ENCODE data around the gene TMEM163. TPM values are rescaled to one million over a fixed set of nuclear protein-coding genes. Genes with fewer than 3 reads are reported as not detected.

Gene TMEM163
- total RNA-seq, 1 experiment from 2014 or later: 0.94 TPM

DNA sequence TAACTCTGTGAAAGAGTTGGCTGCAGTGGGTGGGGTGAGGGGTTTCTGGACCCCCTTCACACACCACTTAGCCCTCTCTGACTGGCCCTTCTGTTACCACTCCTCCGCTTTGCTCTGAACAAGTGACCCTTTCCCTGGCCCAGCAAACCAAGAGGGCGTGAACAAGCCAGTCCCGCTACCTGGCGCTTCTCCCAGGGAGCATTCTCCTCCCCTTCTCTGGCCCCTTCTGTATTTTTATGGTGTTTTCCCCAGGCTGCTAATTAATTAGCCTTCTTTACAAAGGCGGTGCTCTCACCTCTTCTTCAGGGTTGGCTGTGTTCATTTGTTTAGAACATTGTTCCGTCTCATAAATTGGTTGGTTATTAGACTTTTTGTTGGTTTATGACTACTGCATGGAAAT lies 284.8 kb downstream of the TMEM163 start:
- DNase-seq (ENCODE audit: low spot score) (no peak), ATAC-seq (no peak)
- Mint-ChIP-seq H3K36me3 (peaks cover 4% of the 10 kb centered on the region; the same call in 1 of the 2 replicates), H3K27ac (no peak overlapping the region), H3K4me1 (peaks cover 17% of the 10 kb centered on the region), H3K9me3 (no peaks in the 10 kb centered on the region), H3K4me3 (no peak overlapping the region), H3K27me3 (ENCODE audit: low read depth) (peaks cover 55% of the 10 kb centered on the region)
- ChIA-PET CTCF (interaction anchor here (4.1 kb wide), 1 partner anchor 17 kb away, joined by 26 read pairs; no protein-coding TSS in a partner anchor), POLR2A (no interaction called here)
- TF ChIP-seq TP53 (CRISPR knock-in tag; IDR thresholded peaks at IDR 0.05): no peak
- no peak for TF ChIP-seq EMX1 (CRISPR knock-in tag; IDR thresholded peaks at IDR 0.05)
- TF ChIP-seq IRF2 (CRISPR knock-in tag; IDR thresholded peaks at IDR 0.05; ENCODE audit: borderline replicate concordance, low read depth): no peak

DNA sequence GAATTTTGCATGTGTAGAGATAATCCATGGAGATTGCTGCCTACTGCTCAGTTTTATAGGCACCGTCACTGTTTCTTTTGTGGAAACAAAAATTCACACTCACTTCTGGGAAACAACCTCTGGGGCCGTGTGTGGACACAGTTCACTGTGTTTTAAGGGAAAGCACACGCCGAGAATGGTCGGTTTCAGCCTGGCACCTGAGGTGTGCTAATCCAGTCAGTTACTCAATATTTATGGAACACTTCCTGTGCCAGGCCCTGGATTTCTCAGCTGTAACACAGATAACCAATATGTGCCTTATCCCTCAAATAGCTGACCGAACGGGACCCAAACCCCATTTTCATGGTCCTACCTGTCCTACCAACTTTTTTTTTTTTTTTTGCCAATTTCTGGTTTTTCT lies 285.3 kb downstream of the TMEM163 start:
- Mint-ChIP-seq H3K4me1 (peaks cover 17% of the 10 kb centered on the region), H3K9me3 (no peaks in the 10 kb centered on the region), H3K4me3 (no peak overlapping the region), H3K27ac (no peak overlapping the region), H3K36me3 (peaks cover 4% of the 10 kb centered on the region), H3K27me3 (ENCODE audit: low read depth) (peaks cover 58% of the 10 kb centered on the region)
- no peak for ATAC-seq
- CTCF ChIA-PET: interaction anchor here (0.6 to 4.1 kb wide), 2 partner anchors 17 to 279 kb away, joined by 3 to 26 read pairs; no protein-coding TSS in a partner anchor
- TF ChIP-seq ZNF219 (CRISPR knock-in tag; IDR thresholded peaks at IDR 0.05; ENCODE audit: borderline replicate concordance): no peak
- TF ChIP-seq, protein P1, sequence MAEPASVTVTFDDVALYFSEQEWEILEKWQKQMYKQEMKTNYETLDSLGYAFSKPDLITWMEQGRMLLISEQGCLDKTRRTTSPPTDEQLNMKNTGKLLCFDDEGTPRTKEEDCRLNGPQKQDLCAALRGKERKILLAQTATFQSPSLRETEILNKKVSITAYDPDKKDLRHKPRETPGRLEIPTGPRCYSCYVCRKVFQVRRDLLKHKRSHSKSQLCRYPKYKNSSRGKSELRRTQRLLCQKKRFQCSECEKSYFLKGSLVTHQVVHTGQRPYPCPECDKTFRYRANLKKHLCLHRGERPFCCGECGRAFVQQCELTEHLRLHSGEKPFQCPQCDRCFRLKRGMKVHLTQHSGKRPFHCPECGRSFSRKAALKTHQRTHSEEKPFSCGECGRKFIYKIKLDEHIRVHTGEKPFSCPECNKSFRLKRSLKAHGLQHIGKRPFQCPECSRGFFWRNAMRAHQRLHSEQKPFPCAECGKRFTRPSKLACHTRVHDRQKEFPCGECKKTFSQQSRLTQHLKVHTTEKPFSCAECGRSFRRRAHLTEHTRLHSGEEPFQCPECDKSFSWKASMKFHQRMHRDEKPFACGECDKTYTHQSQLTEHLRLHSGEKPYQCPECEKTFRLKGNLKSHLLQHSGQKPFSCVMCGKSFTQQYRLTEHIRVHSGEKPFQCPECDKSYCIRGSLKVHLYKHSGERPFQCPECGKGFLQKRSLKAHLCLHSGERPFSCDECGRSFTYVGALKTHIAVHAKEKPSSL (CRISPR knock-in tag; conservative IDR thresholded peaks at IDR 0.05): no peak
- DNase-seq (ENCODE audit: low spot score): no peak
- POLR2A ChIA-PET: no interaction called here

DNA sequence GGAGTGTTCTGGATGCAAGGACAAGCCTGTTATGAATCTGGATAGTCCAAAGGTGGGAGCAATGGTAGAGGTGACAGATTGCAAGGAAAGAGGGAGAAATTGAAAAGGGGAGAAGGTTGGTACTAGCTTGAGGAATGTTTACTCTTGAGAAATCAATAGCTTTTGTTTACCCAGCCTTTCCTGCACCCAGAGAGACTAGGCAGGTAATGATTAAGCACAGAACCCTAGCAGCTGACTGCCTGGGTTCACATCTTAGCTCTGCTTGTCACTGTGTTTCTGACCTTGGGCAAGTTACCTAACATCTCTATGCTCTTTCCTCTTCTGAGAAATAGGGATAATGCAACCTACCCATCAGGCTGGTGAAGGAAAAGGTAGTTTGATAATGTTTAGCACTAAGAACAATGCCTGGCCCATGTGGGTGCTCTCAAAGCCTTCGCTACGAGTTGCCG lies 286.3 kb downstream of the TMEM163 start:
- Mint-ChIP-seq H3K9me3 (no peaks in the 10 kb centered on the region), H3K4me3 (no peak overlapping the region), H3K4me1 (peaks cover 17% of the 10 kb centered on the region), H3K27ac (no peak overlapping the region), H3K36me3 (peaks cover 6% of the 10 kb centered on the region), H3K27me3 (ENCODE audit: low read depth) (peaks cover 59% of the 10 kb centered on the region)
- POLR2A ChIA-PET: interaction anchor here (0.6 kb wide), 1 partner anchor 617 kb away, joined by 4 read pairs; no protein-coding TSS in a partner anchor
- no peak for DNase-seq (ENCODE audit: low spot score)
- CTCF ChIA-PET: interaction anchor here (0.8 to 5.1 kb wide), 4 partner anchors 19 to 314 kb away, joined by 3 to 35 read pairs (median 4); no protein-coding TSS in a partner anchor
- TF ChIP-seq NR2C2 (CRISPR knock-in tag; IDR thresholded peaks at IDR 0.05): no peak
- no peak for TF ChIP-seq GRHL2 (CRISPR knock-in tag; IDR thresholded peaks at IDR 0.05; ENCODE audit: insufficient replicate concordance, severe bottlenecking)
- TF ChIP-seq TCF7 (CRISPR knock-in tag; IDR thresholded peaks at IDR 0.05; ENCODE audit: low read depth): no peak
- TF ChIP-seq, protein P2, sequence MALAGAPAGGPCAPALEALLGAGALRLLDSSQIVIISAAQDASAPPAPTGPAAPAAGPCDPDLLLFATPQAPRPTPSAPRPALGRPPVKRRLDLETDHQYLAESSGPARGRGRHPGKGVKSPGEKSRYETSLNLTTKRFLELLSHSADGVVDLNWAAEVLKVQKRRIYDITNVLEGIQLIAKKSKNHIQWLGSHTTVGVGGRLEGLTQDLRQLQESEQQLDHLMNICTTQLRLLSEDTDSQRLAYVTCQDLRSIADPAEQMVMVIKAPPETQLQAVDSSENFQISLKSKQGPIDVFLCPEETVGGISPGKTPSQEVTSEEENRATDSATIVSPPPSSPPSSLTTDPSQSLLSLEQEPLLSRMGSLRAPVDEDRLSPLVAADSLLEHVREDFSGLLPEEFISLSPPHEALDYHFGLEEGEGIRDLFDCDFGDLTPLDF (CRISPR knock-in tag; IDR thresholded peaks at IDR 0.05): no peak
- TF ChIP-seq GABPB1 (CRISPR knock-in tag; IDR thresholded peaks at IDR 0.05): peak; percentile 86
- no peak for ATAC-seq

DNA sequence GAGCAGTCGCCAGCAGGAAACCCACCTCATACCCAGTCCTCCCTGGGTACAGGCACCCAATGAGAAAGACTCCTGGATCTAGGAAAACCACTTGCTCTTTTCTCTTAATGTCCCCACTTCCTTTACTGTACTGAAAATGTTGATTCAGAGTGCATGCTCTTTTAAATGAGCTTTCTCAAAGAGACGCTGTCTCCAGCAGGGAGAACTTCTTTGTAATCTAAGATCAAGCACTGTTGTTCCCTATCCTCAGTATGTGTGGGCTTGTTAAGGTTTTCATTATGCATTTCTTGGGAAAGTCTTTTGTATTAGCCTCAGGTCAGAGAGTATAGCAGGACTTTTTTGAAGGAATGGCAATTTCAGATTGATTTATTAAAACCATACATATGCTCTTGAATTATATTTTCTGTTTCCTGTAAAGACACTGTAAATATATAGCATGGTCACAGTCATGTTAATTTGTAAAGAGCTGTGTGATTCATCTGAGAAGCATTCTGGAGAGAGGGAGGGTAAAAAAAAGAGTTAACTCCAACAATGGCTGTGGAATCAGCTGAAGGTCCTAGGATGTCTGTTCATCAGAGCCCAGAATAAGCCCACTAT lies 286.9 kb downstream of the TMEM163 start:
- peak; percentile 84 for ATAC-seq
- POLR2A ChIA-PET: no interaction called here
- Mint-ChIP-seq H3K27ac (no peak overlapping the region), H3K27me3 (ENCODE audit: low read depth) (peaks cover 59% of the 10 kb centered on the region), H3K9me3 (no peaks in the 10 kb centered on the region), H3K4me3 (no peak overlapping the region), H3K36me3 (peaks cover 6% of the 10 kb centered on the region), H3K4me1 (peaks cover 17% of the 10 kb centered on the region)
- TF ChIP-seq FOXJ3 (CRISPR knock-in tag; IDR thresholded peaks at IDR 0.05; ENCODE audit: borderline replicate concordance) (no peak), IRF2 (CRISPR knock-in tag; IDR thresholded peaks at IDR 0.05; ENCODE audit: borderline replicate concordance, low read depth) (no peak), NFYB (CRISPR knock-in tag; conservative IDR thresholded peaks at IDR 0.05; ENCODE audit: low read depth) (no peak), NFE2L1 (CRISPR knock-in tag; IDR thresholded peaks at IDR 0.05) (no peak), NR1H2 (CRISPR knock-in tag; IDR thresholded peaks at IDR 0.05) (no peak), EMX1 (CRISPR knock-in tag; IDR thresholded peaks at IDR 0.05) (no peak), ZNF138 (CRISPR knock-in tag; conservative IDR thresholded peaks at IDR 0.05) (no peak), RORB (CRISPR knock-in tag; IDR thresholded peaks at IDR 0.05) (no peak), ETV6 (CRISPR knock-in tag; IDR thresholded peaks at IDR 0.05) (no peak)
- TF ChIP-seq, protein P3, sequence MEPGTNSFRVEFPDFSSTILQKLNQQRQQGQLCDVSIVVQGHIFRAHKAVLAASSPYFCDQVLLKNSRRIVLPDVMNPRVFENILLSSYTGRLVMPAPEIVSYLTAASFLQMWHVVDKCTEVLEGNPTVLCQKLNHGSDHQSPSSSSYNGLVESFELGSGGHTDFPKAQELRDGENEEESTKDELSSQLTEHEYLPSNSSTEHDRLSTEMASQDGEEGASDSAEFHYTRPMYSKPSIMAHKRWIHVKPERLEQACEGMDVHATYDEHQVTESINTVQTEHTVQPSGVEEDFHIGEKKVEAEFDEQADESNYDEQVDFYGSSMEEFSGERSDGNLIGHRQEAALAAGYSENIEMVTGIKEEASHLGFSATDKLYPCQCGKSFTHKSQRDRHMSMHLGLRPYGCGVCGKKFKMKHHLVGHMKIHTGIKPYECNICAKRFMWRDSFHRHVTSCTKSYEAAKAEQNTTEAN (CRISPR knock-in tag; IDR thresholded peaks at IDR 0.05): no peak
- TF ChIP-seq, protein P4, sequence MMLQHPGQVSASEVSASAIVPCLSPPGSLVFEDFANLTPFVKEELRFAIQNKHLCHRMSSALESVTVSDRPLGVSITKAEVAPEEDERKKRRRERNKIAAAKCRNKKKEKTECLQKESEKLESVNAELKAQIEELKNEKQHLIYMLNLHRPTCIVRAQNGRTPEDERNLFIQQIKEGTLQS (CRISPR knock-in tag; conservative IDR thresholded peaks at IDR 0.05): no peak
- TF ChIP-seq, protein P5, sequence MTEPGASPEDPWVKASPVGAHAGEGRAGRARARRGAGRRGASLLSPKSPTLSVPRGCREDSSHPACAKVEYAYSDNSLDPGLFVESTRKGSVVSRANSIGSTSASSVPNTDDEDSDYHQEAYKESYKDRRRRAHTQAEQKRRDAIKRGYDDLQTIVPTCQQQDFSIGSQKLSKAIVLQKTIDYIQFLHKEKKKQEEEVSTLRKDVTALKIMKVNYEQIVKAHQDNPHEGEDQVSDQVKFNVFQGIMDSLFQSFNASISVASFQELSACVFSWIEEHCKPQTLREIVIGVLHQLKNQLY (CRISPR knock-in tag; IDR thresholded peaks at IDR 0.05): no peak
- TF ChIP-seq, protein P6, sequence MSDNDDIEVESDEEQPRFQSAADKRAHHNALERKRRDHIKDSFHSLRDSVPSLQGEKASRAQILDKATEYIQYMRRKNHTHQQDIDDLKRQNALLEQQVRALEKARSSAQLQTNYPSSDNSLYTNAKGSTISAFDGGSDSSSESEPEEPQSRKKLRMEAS (CRISPR knock-in tag; IDR thresholded peaks at IDR 0.05): no peak
- TF ChIP-seq, protein P7, sequence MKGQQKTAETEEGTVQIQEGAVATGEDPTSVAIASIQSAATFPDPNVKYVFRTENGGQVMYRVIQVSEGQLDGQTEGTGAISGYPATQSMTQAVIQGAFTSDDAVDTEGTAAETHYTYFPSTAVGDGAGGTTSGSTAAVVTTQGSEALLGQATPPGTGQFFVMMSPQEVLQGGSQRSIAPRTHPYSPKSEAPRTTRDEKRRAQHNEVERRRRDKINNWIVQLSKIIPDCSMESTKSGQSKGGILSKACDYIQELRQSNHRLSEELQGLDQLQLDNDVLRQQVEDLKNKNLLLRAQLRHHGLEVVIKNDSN (CRISPR knock-in tag; IDR thresholded peaks at IDR 0.05): no peak
- CTCF ChIA-PET: interaction anchor here (0.8 to 5.1 kb wide), 4 partner anchors 19 to 313 kb away, joined by 3 to 35 read pairs (median 4); no protein-coding TSS in a partner anchor
- DNase-seq (ENCODE audit: low spot score): no peak

Data from WTC11 (cell line).